B cell (primary cell): ENCODE measurements around the gene AMFR. TPM values are rescaled to one million over a fixed set of nuclear protein-coding genes. Genes with fewer than 3 reads are reported as not detected.
"Not testable (repeated sequence)": the region's sequence is repeated elsewhere in the genome, so short reads cannot be mapped to it uniquely, and the experiment has no call there.

Source experiments
- ATAC-seq: fragments of 200-7000 bp; cut with Tn5 transposase; one replicate; pipeline ENCODE4 v1.10.0; 2021; ENCODE audit warnings: low read depth, mild to moderate bottlenecking, moderate number of reproducible peaks, moderate library complexity
- CTCF ChIA-PET: fragments of 350-600 bp; sonication (Branson Sonifier 250); formaldehyde crosslinking; loops from one replicate; lab custom pipeline; 2021; ENCODE audit warnings: antibody characterized with exemption, inconsistent platforms; lab: Charles Lee
- POLR2A ChIA-PET: fragments of 350-600 bp; sonication (Branson Sonifier 250); formaldehyde crosslinking; loops from one replicate; lab custom pipeline; 2021; ENCODE audit warnings: antibody characterized with exemption; lab: Charles Lee
- DNase-seq: peaks from one replicate; pipeline ENCODE4 v3.0.0; 2013
- H2AFZ ChIP-seq: 2 replicates; pipeline ENCODE4 v1.6.1; 2012; ENCODE audit warnings: mild to moderate bottlenecking, low read depth, low read length; ENCODE audit not compliant: insufficient read depth, poor library complexity, severe bottlenecking
- H3K27ac ChIP-seq, 2 donors: 1 replicate in 1 of 2; 2 replicates in 1 of 2; pipeline ENCODE4 v1.5.1; 2012 to 2013; ENCODE audit warnings: low read length in 2 of 2, mild to moderate bottlenecking in 2 of 2, moderate library complexity in 1 of 2
- H3K27me3 ChIP-seq, 4 experiments: fragments of 200-600 bp in 1 of 4; sonication (generic) in 1 of 4; replicated peaks in 1 of 4; 1 replicate in 2 of 4; 2 replicates in 2 of 4; pipeline versions ENCODE4 v1.6.1 to v1.7.0; 2013 to 2016; ENCODE audit warnings: low read length in 3 of 4, mild to moderate bottlenecking in 2 of 4, mixed read lengths in 1 of 4, moderate library complexity in 1 of 4; ENCODE audit not compliant: insufficient read depth in 4 of 4, control insufficient read depth in 3 of 4; ENCODE audit errors: control extremely low read depth in 1 of 4
- H3K36me3 ChIP-seq, 2 experiments: replicated peaks in 1 of 2; 1 replicate in 1 of 2; 2 replicates in 1 of 2; pipeline versions ENCODE4 v1.6.1 to v1.7.1; 2013; ENCODE audit warnings: low read length in 1 of 2; ENCODE audit not compliant: insufficient read depth in 2 of 2, control insufficient read depth in 1 of 2; ENCODE audit errors: control extremely low read depth in 1 of 2, extremely low read depth in 1 of 2
- H3K4me1 ChIP-seq, 2 donors: fragments of 200-600 bp in 1 of 2; sonication (generic) in 1 of 2; 1 replicate in 1 of 2; 2 replicates in 1 of 2; pipeline versions ENCODE4 v1.5.1 to v1.6.1; 2013 to 2017; ENCODE audit warnings: low read length in 2 of 2; ENCODE audit not compliant: control insufficient read depth in 2 of 2, insufficient read depth in 2 of 2
- H3K4me2 ChIP-seq: replicated peaks from 2 replicates; pipeline ENCODE3; 2012; ENCODE audit warnings: mild to moderate bottlenecking, low read depth, low read length; ENCODE audit not compliant: poor library complexity, severe bottlenecking
- H3K4me3 ChIP-seq, 5 experiments: fragments of 200-600 bp in 1 of 5; sonication (generic) in 1 of 5; 1 replicate in 3 of 5; 2 replicates in 2 of 5; pipeline versions ENCODE4 v1.5.1 to v1.7.0; 2011 to 2016; ENCODE audit warnings: low read length in 4 of 5, mild to moderate bottlenecking in 4 of 5, low read depth in 2 of 5, control low read depth in 1 of 5, moderate library complexity in 1 of 5; ENCODE audit not compliant: insufficient read depth in 1 of 5; ENCODE audit errors: control extremely low read depth in 1 of 5, extremely low read depth in 1 of 5
- H3K79me2 ChIP-seq: fragments of 200-600 bp; sonication (generic); one replicate; pipeline ENCODE4 v1.6.0; 2016; ENCODE audit warnings: low read length; ENCODE audit not compliant: control insufficient read depth, insufficient read depth
- H3K9ac ChIP-seq: fragments of 200-600 bp; sonication (generic); 2 replicates; pipeline ENCODE4 v1.6.1; 2017; ENCODE audit warnings: mild to moderate bottlenecking, low read length, moderate library complexity
- H3K9me3 ChIP-seq, 3 donors: one replicate each; pipeline versions ENCODE4 v1.6.1 to v1.7.1; 2013; ENCODE audit warnings: low read length in 2 of 3; ENCODE audit not compliant: control insufficient read depth in 2 of 3, insufficient read depth in 1 of 3; ENCODE audit errors: control extremely low read depth in 1 of 3
- H4K20me1 ChIP-seq: 2 replicates; pipeline ENCODE4 v1.6.0; 2012; ENCODE audit warnings: mild to moderate bottlenecking, low read length; ENCODE audit not compliant: insufficient read depth, control insufficient read depth, poor library complexity, severe bottlenecking
- H3K27ac Mint-ChIP-seq: one replicate; pipeline ENCODE4 v1.8.0; 2021; ENCODE audit warnings: mixed read lengths
- H3K27me3 Mint-ChIP-seq: one replicate; pipeline ENCODE4 v1.8.0; 2021; ENCODE audit warnings: mixed read lengths
- H3K4me1 Mint-ChIP-seq: one replicate; pipeline ENCODE4 v1.8.0; 2021; ENCODE audit warnings: mixed read lengths
- H3K4me3 Mint-ChIP-seq: one replicate; pipeline ENCODE4 v1.8.0; 2021; ENCODE audit warnings: mixed read lengths
- H3K9me3 Mint-ChIP-seq: one replicate; pipeline ENCODE4 v1.8.0; 2022; ENCODE audit warnings: mixed read lengths; ENCODE audit not compliant: insufficient read depth
- EZH2 ChIP-seq: IDR thresholded peaks from 2 replicates; pipeline ENCODE4 v1.6.1; 2012; ENCODE audit warnings: borderline replicate concordance, low read depth, mild to moderate bottlenecking, moderate library complexity, low read length; ENCODE audit not compliant: insufficient read depth, poor library complexity, severe bottlenecking
- WGBS: methylation state at CpG from one replicate; pipeline ENCODE4 v1.1.5; 2013; ENCODE audit warnings: missing lambda C conversion rate; ENCODE audit not compliant: insufficient coverage; 5-methylcytosine and 5-hydroxymethylcytosine counted together
- intact Hi-C: fragments of 100-400 bp; cut with micrococcal nuclease; formaldehyde crosslinking; loops from one replicate; pipeline ENCODE4 v1.10.0; 2022
- polyA plus RNA-seq: library from polyadenylated mRNA; depleted of rRNA; stranded (reverse); fragments of >200 nt; gene quantifications from 2 replicates; pipeline ENCODE4 v1.2.3, GENCODE V29; 2012
- total RNA-seq, 2 donors: library from RNA; stranded (reverse); fragments of 120-200 nt in 1 of 2; gene quantifications; 1 replicate in 1 of 2; 2 replicates in 1 of 2; pipeline versions ENCODE4 v1.2.3 to v1.2.4, GENCODE V29; 2013 to 2022
- TF ChIP-seq, protein P1 (sequence below): fragments of 200-600 bp; IDR thresholded peaks from one replicate; pipeline ENCODE4 v1.8.0; 2022; ENCODE audit warnings: antibody characterized with exemption, mild to moderate bottlenecking

Gene AMFR
- total and polyA plus RNA-seq, 2 donors (not counting 1 experiment from before 2014, with no cell fraction given): 118 to 225 TPM

DNA sequence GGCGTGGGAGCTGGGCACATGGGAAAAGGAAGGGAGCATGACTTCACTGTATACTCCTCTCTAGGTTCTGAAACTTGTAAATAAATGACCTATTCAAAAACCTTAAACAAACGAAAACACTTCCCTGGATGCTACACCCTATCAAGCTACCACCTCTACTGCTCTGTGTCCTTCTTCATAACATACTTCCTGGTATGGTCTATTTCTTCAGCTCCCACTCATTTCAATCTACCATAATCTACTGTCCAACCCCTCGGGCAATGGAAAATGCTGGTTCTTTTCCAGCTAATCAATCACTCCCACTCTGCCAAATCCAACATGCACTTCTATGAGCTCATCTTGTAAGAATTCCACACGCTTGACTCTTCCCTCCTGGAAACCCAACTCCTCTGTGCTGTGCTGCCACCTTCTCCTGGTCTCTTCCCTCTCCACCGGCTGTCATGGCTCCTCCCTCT is 42.4 kb downstream of the AMFR start:
- no peaks in the 10 kb centered on the region for H3K27me3 ChIP-seq
- no peak overlapping the region for H3K4me3 ChIP-seq
- WGBS: 99% methylated on average over 4 of the region's 5 CpGs
- ChIA-PET CTCF (interaction anchor here (0.8 kb wide), 1 partner anchor 17 kb away, joined by 3 read pairs; no protein-coding TSS in a partner anchor), POLR2A (interaction anchor here (0.7 kb wide), 1 partner anchor 47 kb away, joined by 3 read pairs; no protein-coding TSS in a partner anchor)
- H3K4me1 ChIP-seq: no peaks in the 10 kb centered on the region
- H3K79me2 ChIP-seq: peaks cover 49% of the 10 kb centered on the region
- intact Hi-C loops: no loop called here
- H2AFZ ChIP-seq: no peak overlapping the region
- H3K9me3 Mint-ChIP-seq: peaks cover 8% of the 10 kb centered on the region
- no peak overlapping the region for H3K27ac Mint-ChIP-seq
- no peak overlapping the region for H3K4me3 Mint-ChIP-seq
- no peaks in the 10 kb centered on the region for H3K27me3 Mint-ChIP-seq
- no peak overlapping the region for H3K9ac ChIP-seq
- TF ChIP-seq, protein P1, sequence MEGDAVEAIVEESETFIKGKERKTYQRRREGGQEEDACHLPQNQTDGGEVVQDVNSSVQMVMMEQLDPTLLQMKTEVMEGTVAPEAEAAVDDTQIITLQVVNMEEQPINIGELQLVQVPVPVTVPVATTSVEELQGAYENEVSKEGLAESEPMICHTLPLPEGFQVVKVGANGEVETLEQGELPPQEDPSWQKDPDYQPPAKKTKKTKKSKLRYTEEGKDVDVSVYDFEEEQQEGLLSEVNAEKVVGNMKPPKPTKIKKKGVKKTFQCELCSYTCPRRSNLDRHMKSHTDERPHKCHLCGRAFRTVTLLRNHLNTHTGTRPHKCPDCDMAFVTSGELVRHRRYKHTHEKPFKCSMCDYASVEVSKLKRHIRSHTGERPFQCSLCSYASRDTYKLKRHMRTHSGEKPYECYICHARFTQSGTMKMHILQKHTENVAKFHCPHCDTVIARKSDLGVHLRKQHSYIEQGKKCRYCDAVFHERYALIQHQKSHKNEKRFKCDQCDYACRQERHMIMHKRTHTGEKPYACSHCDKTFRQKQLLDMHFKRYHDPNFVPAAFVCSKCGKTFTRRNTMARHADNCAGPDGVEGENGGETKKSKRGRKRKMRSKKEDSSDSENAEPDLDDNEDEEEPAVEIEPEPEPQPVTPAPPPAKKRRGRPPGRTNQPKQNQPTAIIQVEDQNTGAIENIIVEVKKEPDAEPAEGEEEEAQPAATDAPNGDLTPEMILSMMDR: no peak
- TF ChIP-seq EZH2: no peak
- H3K36me3 ChIP-seq: peaks cover 6 to 83% of the 10 kb centered on the region in 2 experiments
- no peaks in the 10 kb centered on the region for H3K4me1 Mint-ChIP-seq
- peaks cover 6 to 16% (median 8%) of the 10 kb centered on the region in 3 donors for H3K9me3 ChIP-seq
- DNase-seq: no peak
- H4K20me1 ChIP-seq: peaks cover 18% of the 10 kb centered on the region
- H3K4me2 ChIP-seq: no peak overlapping the region
- H3K27ac ChIP-seq: no peak overlapping the region
- no peak for ATAC-seq

DNA sequence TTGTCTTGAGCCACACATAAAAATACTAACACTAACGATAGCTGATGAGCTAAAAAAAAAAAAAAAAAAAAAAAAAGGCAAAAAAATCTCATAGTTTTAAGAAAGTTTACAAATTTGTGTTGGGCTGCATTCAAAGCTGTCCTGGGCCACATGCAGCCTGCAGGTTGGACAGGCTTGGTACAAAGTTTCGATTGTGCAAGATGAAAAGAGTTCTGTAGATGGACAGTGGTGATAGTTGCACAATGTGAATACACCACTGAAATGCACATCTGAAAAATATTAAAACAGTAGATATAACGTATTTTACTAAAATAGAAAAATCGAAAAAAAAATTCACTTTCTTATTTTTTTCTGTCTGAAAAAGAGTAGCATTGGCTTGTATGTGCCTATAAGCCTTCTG is 42.9 kb downstream of the AMFR start:
- peaks cover under 1% of the 10 kb centered on the region for H3K4me1 Mint-ChIP-seq
- no peaks in the 10 kb centered on the region for H3K4me1 ChIP-seq
- H2AFZ ChIP-seq: no peak overlapping the region
- POLR2A ChIA-PET: interaction anchor here (0.7 kb wide), 1 partner anchor 47 kb away, joined by 3 read pairs; no protein-coding TSS in a partner anchor
- no peak overlapping the region for H3K27ac Mint-ChIP-seq
- no peak for DNase-seq
- no peak overlapping the region for H3K9ac ChIP-seq
- no peak for ATAC-seq
- no peak overlapping the region for H3K4me3 ChIP-seq
- H3K27me3 Mint-ChIP-seq: no peaks in the 10 kb centered on the region
- WGBS: no CpG with 5 or more reads among the region's 4 CpGs
- intact Hi-C loops: no loop called here
- no peak overlapping the region for H3K4me2 ChIP-seq
- peaks cover 6 to 83% of the 10 kb centered on the region in 2 experiments for H3K36me3 ChIP-seq
- peaks cover 15% of the 10 kb centered on the region for H4K20me1 ChIP-seq
- H3K79me2 ChIP-seq: peaks cover 45% of the 10 kb centered on the region
- H3K27ac ChIP-seq: no peak overlapping the region
- H3K9me3 ChIP-seq: peaks cover 6 to 16% (median 8%) of the 10 kb centered on the region in 3 donors
- H3K9me3 Mint-ChIP-seq: peaks cover 8% of the 10 kb centered on the region
- CTCF ChIA-PET: no interaction called here
- TF ChIP-seq, protein P1: no peak
- no peak for TF ChIP-seq EZH2
- H3K4me3 Mint-ChIP-seq: no peak overlapping the region
- H3K27me3 ChIP-seq: no peaks in the 10 kb centered on the region

DNA sequence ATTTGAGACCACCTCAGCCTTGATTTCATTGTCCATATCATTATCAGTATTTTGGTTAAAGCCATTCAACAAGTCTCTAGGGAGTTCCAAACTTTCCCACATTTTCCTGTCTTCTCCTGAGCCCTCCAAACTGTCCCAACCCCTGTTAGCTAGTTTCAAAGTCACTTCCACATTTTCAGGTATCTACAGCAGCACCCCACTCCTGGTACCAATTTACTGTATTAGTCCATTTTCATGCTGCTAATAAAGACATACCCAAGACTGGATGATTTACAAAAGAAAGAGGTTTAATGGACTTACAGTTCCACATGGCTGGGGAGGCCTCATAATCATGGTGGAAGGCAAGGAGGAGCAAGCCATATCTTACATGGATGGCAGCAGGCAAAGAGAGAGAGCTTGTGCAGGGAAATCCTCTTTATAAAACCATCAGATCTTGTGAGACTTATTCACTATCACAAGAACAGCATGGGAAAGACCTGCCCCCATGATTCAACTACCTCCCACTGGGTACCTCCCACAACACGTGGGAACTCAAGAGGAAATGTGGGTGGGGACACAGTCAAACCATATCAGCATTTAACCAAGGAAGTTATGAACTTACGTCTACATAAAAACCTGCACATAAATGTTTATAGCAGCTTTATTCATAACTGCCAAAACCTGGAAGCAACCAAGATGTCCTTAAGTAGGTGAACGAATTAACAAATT is 44.4 kb downstream of the AMFR start:
- ATAC-seq, POLR2A ChIA-PET, H3K4me1 Mint-ChIP-seq, CTCF ChIA-PET, H3K4me3 ChIP-seq, intact Hi-C loops, H3K9ac ChIP-seq, H3K27me3 ChIP-seq, H3K27ac ChIP-seq, H3K4me3 Mint-ChIP-seq, H3K27me3 Mint-ChIP-seq, H3K4me1 ChIP-seq, H2AFZ ChIP-seq, H3K4me2 ChIP-seq, DNase-seq, H3K27ac Mint-ChIP-seq, H3K9me3 Mint-ChIP-seq: not testable (repeated sequence)
- peaks cover 20% of the 10 kb centered on the region for H4K20me1 ChIP-seq
- peaks cover 6 to 16% (median 8%) of the 10 kb centered on the region in 3 donors for H3K9me3 ChIP-seq
- H3K36me3 ChIP-seq: peaks cover 6 to 72% of the 10 kb centered on the region in 2 experiments
- WGBS: no CpG with 5 or more reads among the region's 3 CpGs
- H3K79me2 ChIP-seq: peaks cover 41% of the 10 kb centered on the region
